Keratinocyte (primary cell): ENCODE data around the gene NCKAP5.

Source experiments
- CTCF ChIP-seq, 3 experiments: IDR thresholded peaks in 1 of 3; conservative IDR thresholded peaks in 1 of 3; optimal IDR thresholded peaks in 1 of 3; 2 replicates in 2 of 3; 3 replicates in 1 of 3; pipeline versions ENCODE3 to v1.5.1; 2011; ENCODE audit warnings: low read length in 3 of 3, mild to moderate bottlenecking in 3 of 3, moderate library complexity in 2 of 3, control low read depth in 1 of 3, inconsistent platforms in 1 of 3; ENCODE audit not compliant: insufficient read depth in 2 of 3; ENCODE audit errors: extremely low read depth in 1 of 3
- EZH2 ChIP-seq: IDR thresholded peaks from one replicate; pipeline ENCODE4 v1.6.1; 2012; ENCODE audit warnings: inconsistent platforms, mild to moderate bottlenecking, low read length, moderate library complexity

DNA sequence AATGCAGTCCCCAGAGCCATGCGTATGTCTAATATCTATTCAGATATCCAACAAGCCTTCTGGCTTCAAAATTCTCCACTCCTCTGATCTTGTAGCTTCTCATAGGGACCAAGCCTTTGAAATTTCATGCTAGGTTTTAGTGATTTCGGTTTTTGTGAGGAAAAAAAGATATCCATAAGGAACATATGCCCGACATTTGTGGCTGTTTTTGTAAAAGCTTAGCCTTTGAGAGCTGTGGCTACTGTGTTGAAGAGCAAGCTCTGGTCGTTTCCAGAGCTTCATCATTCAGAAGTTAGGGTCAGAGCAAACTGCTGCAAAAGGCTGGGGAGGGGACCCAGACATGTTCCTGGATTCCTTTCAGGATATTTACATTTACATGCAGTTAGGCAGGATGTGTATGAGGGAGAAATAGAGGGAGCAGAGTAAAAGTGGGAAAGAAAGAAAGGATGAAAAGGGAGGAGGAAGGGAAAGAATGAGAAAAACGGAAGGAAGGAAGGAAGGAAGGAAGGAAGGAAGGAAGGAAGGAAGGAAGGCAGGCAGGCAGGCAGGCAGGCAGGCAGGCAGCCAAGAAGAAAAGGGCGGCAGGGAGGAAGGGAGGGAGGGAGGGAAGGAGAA is 70.2 kb downstream of the NCKAP5 start:
- no peak for TF ChIP-seq CTCF (optimal IDR thresholded peaks at IDR 0.05 in 1 of 3, IDR thresholded peaks at IDR 0.05 in 1 of 3, conservative IDR thresholded peaks at IDR 0.05 in 1 of 3; ENCODE audit: extremely low read depth in 1 of 3, insufficient read depth in 2 of 3, low read length in 3 of 3)
- no peak for TF ChIP-seq EZH2
